Endothelial cell of umbilical vein (primary cell): ENCODE results near the gene PRC1.

Experiments used
- CTCF ChIP-seq, 2 donors: IDR thresholded peaks; 1 replicate in 1 of 2; 2 replicates in 1 of 2; pipeline ENCODE4 v1.5.1; 2011; ENCODE audit warnings: low read length in 2 of 2, mild to moderate bottlenecking in 2 of 2, moderate library complexity in 2 of 2, control low read depth in 1 of 2, inconsistent platforms in 1 of 2, low read depth in 1 of 2; ENCODE audit not compliant: insufficient read depth in 1 of 2; ENCODE audit errors: extremely low read depth in 1 of 2
- POLR2AphosphoS5 ChIP-seq: IDR thresholded peaks from 2 replicates; pipeline ENCODE4 v1.6.1; 2012; ENCODE audit warnings: low read depth, mild to moderate bottlenecking, control low read depth, low read length, moderate library complexity; ENCODE audit not compliant: insufficient read depth

GRCh38 chr15:91043202-91043874 lies 49.0 kb upstream of the PRC1 start:
- TF ChIP-seq CTCF (IDR thresholded peaks at IDR 0.05; ENCODE audit: extremely low read depth in 1 of 2, insufficient read depth in 1 of 2, low read depth in 1 of 2, low read length in 2 of 2) (no peak), POLR2AphosphoS5 (no peak)
